ENCODE results near the gene ITGB4.

The ITGB4 gene

GRCh38 chr17:75739174-75739573 lies 17.9 kb downstream of the ITGB4 start:
- ChIA-PET POLR2A (interaction anchor here (1.1 to 1.9 kb wide), 3 partner anchors 8 to 68 kb away, joined by 3 to 10 read pairs (median 4); a partner anchor contains a TSS), CTCF (interaction anchor here (0.7 to 2.3 kb wide), 3 partner anchors 8 to 443 kb away, joined by 3 to 16 read pairs (median 6); partner anchors contain the start of gene SMIM5)
- no peak for DNase-seq (ENCODE audit: extremely low spot score)
- TF ChIP-seq TARDBP (IDR thresholded peaks at IDR 0.05) = no peak
- TF ChIP-seq CTBP1 (IDR thresholded peaks at IDR 0.05; ENCODE audit: borderline replicate concordance) = no peak
- no peak for TF ChIP-seq NFRKB (IDR thresholded peaks at IDR 0.05)
- TF ChIP-seq LEF1 (IDR thresholded peaks at IDR 0.05; ENCODE audit: borderline replicate concordance) = no peak
- no peak for TF ChIP-seq PKNOX1 (IDR thresholded peaks at IDR 0.05)
- no peak for TF ChIP-seq FOXA1 (IDR thresholded peaks at IDR 0.05)
- no peak for TF ChIP-seq ZNF384 (IDR thresholded peaks at IDR 0.05)
- TF ChIP-seq FOXM1 (IDR thresholded peaks at IDR 0.05; ENCODE audit: borderline replicate concordance) = no peak
- no peak for TF ChIP-seq ARNT (IDR thresholded peaks at IDR 0.05)
- no peak for TF ChIP-seq BHLHE40 (IDR thresholded peaks at IDR 0.05; ENCODE audit: borderline replicate concordance)
- TF ChIP-seq FOXK2 (IDR thresholded peaks at IDR 0.05) = no peak
- TF ChIP-seq SUZ12 (IDR thresholded peaks at IDR 0.05) = no peak
- TF ChIP-seq SP1 (IDR thresholded peaks at IDR 0.05) = no peak
- no peak for TF ChIP-seq ELF4 (IDR thresholded peaks at IDR 0.05)
- no peak for TF ChIP-seq HDGF (IDR thresholded peaks at IDR 0.05; ENCODE audit: borderline replicate concordance)
- TF ChIP-seq L3MBTL2 (conservative IDR thresholded peaks at IDR 0.05) = no peak

GRCh38 chr17:75739801-75740200 lies 18.5 kb downstream of the ITGB4 start:
- CTCF ChIA-PET = no interaction called here
- DNase-seq (ENCODE audit: extremely low spot score) = no peak
- TF ChIP-seq FOXK2 (IDR thresholded peaks at IDR 0.05) (no peak), TARDBP (IDR thresholded peaks at IDR 0.05) (no peak), LEF1 (IDR thresholded peaks at IDR 0.05; ENCODE audit: borderline replicate concordance) (no peak), CTBP1 (IDR thresholded peaks at IDR 0.05; ENCODE audit: borderline replicate concordance) (no peak), FOXM1 (IDR thresholded peaks at IDR 0.05; ENCODE audit: borderline replicate concordance) (no peak), ZNF384 (IDR thresholded peaks at IDR 0.05) (no peak), L3MBTL2 (conservative IDR thresholded peaks at IDR 0.05) (no peak), PKNOX1 (IDR thresholded peaks at IDR 0.05) (no peak), SUZ12 (IDR thresholded peaks at IDR 0.05) (no peak), SP1 (IDR thresholded peaks at IDR 0.05) (no peak), FOXA1 (IDR thresholded peaks at IDR 0.05) (no peak), ARNT (IDR thresholded peaks at IDR 0.05) (no peak)
- POLR2A ChIA-PET = no interaction called here

GRCh38 chr17:75740215-75740614 lies 19.0 kb downstream of the ITGB4 start:
- ChIA-PET CTCF (no interaction called here), POLR2A (no interaction called here)
- DNase-seq (ENCODE audit: extremely low spot score) = no peak
- no peak for TF ChIP-seq FOXK2 (IDR thresholded peaks at IDR 0.05)
- no peak for TF ChIP-seq ELF4 (IDR thresholded peaks at IDR 0.05)
- no peak for TF ChIP-seq ARNT (IDR thresholded peaks at IDR 0.05)
- TF ChIP-seq SUZ12 (IDR thresholded peaks at IDR 0.05) = no peak
- TF ChIP-seq HDGF (IDR thresholded peaks at IDR 0.05; ENCODE audit: borderline replicate concordance) = no peak
- no peak for TF ChIP-seq FOXA1 (IDR thresholded peaks at IDR 0.05)
- no peak for TF ChIP-seq BHLHE40 (IDR thresholded peaks at IDR 0.05; ENCODE audit: borderline replicate concordance)
- TF ChIP-seq NFRKB (IDR thresholded peaks at IDR 0.05) = no peak
- no peak for TF ChIP-seq L3MBTL2 (conservative IDR thresholded peaks at IDR 0.05)
- TF ChIP-seq CTBP1 (IDR thresholded peaks at IDR 0.05; ENCODE audit: borderline replicate concordance) = no peak
- TF ChIP-seq FOXM1 (IDR thresholded peaks at IDR 0.05; ENCODE audit: borderline replicate concordance) = no peak
- TF ChIP-seq ZNF384 (IDR thresholded peaks at IDR 0.05) = no peak
- TF ChIP-seq TARDBP (IDR thresholded peaks at IDR 0.05) = no peak

- DNase-seq (ENCODE audit: extremely low spot score) = no peak
- CTCF ChIA-PET = no interaction called here
- POLR2A ChIA-PET = no interaction called here
- no peak for TF ChIP-seq SP1 (IDR thresholded peaks at IDR 0.05)
Measured at GRCh38 chr17:75740631-75741077, 19.4 kb downstream of the ITGB4 start.

- POLR2A ChIA-PET = no interaction called here
- no peak for TF ChIP-seq L3MBTL2 (conservative IDR thresholded peaks at IDR 0.05)
- TF ChIP-seq SUZ12 (IDR thresholded peaks at IDR 0.05) = no peak
- TF ChIP-seq FOXA1 (IDR thresholded peaks at IDR 0.05) = no peak
- no peak for TF ChIP-seq NFRKB (IDR thresholded peaks at IDR 0.05)
- TF ChIP-seq FOXM1 (IDR thresholded peaks at IDR 0.05; ENCODE audit: borderline replicate concordance) = no peak
- no peak for TF ChIP-seq SP1 (IDR thresholded peaks at IDR 0.05)
- no peak for TF ChIP-seq ZNF384 (IDR thresholded peaks at IDR 0.05)
- no peak for TF ChIP-seq PKNOX1 (IDR thresholded peaks at IDR 0.05)
- TF ChIP-seq CTBP1 (IDR thresholded peaks at IDR 0.05; ENCODE audit: borderline replicate concordance) = no peak
- no peak for TF ChIP-seq BHLHE40 (IDR thresholded peaks at IDR 0.05; ENCODE audit: borderline replicate concordance)
- TF ChIP-seq LEF1 (IDR thresholded peaks at IDR 0.05; ENCODE audit: borderline replicate concordance) = no peak
- TF ChIP-seq ELF4 (IDR thresholded peaks at IDR 0.05) = no peak
- no peak for TF ChIP-seq HDGF (IDR thresholded peaks at IDR 0.05; ENCODE audit: borderline replicate concordance)
- no peak for TF ChIP-seq TARDBP (IDR thresholded peaks at IDR 0.05)
- no peak for TF ChIP-seq FOXK2 (IDR thresholded peaks at IDR 0.05)
- TF ChIP-seq ARNT (IDR thresholded peaks at IDR 0.05) = no peak
- no peak for DNase-seq (ENCODE audit: extremely low spot score)
- CTCF ChIA-PET = no interaction called here
Measured at GRCh38 chr17:75742337-75742736, 21.1 kb downstream of the ITGB4 start.

- TF ChIP-seq L3MBTL2 (conservative IDR thresholded peaks at IDR 0.05) (no peak), NFRKB (IDR thresholded peaks at IDR 0.05) (no peak), TARDBP (IDR thresholded peaks at IDR 0.05) (no peak), FOXM1 (IDR thresholded peaks at IDR 0.05; ENCODE audit: borderline replicate concordance) (no peak), HDGF (IDR thresholded peaks at IDR 0.05; ENCODE audit: borderline replicate concordance) (no peak), CTBP1 (IDR thresholded peaks at IDR 0.05; ENCODE audit: borderline replicate concordance) (no peak), SUZ12 (IDR thresholded peaks at IDR 0.05) (no peak)
- DNase-seq (ENCODE audit: extremely low spot score) = no peak
- CTCF ChIA-PET = no interaction called here
- POLR2A ChIA-PET = no interaction called here
Measured at GRCh38 chr17:75743625-75744206, 22.5 kb downstream of the ITGB4 start.

All from HEK293T (cell line).